AG10803 (cell line): ENCODE data around the gene LIME1.

Experiments
- DNase-seq: peaks from one replicate; pipeline ENCODE4 v3.0.0; 2010; ENCODE audit warnings: low read depth
- H3K4me3 ChIP-seq: 2 replicates; pipeline ENCODE4 v1.5.1; 2011; ENCODE audit warnings: mild to moderate bottlenecking, low read length, control low read depth
- TF ChIP-seq, protein P1 (sequence below): conservative IDR thresholded peaks from 2 replicates; pipeline ENCODE4 v1.5.1; 2011; ENCODE audit warnings: mild to moderate bottlenecking, low read length, control low read depth, inconsistent platforms

Gene LIME1

DNA sequence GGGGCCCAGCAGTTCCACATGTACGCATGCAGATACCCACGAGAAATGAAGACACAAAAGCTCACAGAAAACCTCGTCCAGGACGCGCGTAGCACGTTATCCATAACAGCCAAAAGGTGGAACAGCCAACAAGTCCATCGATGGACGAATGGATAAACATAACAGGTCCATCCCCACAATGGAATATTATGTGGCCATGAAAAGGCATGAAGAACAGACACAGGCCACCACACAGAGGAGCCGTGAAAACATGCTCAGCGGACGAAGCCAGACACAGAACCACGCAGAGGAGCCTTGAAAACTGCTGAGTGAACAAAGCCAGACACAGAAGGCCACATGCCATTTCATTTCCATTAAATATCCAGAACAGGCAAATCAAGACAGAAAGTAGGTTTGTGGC is 41.1 kb downstream of the LIME1 start:
- no peak for DNase-seq
- H3K4me3 ChIP-seq = no peak overlapping the region
- TF ChIP-seq, protein P1, sequence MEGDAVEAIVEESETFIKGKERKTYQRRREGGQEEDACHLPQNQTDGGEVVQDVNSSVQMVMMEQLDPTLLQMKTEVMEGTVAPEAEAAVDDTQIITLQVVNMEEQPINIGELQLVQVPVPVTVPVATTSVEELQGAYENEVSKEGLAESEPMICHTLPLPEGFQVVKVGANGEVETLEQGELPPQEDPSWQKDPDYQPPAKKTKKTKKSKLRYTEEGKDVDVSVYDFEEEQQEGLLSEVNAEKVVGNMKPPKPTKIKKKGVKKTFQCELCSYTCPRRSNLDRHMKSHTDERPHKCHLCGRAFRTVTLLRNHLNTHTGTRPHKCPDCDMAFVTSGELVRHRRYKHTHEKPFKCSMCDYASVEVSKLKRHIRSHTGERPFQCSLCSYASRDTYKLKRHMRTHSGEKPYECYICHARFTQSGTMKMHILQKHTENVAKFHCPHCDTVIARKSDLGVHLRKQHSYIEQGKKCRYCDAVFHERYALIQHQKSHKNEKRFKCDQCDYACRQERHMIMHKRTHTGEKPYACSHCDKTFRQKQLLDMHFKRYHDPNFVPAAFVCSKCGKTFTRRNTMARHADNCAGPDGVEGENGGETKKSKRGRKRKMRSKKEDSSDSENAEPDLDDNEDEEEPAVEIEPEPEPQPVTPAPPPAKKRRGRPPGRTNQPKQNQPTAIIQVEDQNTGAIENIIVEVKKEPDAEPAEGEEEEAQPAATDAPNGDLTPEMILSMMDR = no peak

DNA sequence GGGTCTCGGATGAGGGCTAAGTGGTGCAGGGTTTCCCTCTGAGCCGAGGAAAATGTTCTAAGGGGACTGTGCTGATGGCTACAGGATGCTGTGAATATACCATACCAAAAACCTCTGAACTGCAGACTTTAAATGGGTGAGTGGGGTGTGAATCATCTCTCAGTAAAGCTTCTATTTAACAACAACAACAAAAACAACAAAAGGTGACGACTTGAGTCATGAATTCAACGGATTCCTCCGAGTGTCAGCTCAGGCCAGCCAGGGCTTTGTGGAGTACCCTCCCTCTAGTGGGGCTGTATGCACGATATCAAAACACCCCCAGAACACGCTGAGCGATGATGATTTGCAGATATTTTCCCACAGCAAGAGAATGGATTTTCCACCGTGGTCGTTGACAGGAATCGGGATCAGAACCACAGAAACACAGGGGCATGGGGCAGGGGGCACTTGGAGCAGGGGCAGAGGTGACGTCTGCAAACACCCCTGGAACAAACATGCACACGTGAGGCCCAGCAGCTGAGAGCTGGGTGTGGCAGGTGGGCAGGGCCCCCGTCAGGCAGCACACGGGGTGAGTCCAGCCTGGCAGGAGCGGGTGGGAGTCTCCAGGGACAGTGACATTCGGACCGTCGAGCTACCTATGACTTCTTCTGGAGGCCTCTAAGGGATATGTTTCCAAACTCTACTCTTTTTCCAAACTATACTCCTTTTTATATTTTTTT is 41.7 kb downstream of the LIME1 start:
- H3K4me3 ChIP-seq = no peak overlapping the region
- TF ChIP-seq, protein P1 = no peak
- DNase-seq = no peak

DNA sequence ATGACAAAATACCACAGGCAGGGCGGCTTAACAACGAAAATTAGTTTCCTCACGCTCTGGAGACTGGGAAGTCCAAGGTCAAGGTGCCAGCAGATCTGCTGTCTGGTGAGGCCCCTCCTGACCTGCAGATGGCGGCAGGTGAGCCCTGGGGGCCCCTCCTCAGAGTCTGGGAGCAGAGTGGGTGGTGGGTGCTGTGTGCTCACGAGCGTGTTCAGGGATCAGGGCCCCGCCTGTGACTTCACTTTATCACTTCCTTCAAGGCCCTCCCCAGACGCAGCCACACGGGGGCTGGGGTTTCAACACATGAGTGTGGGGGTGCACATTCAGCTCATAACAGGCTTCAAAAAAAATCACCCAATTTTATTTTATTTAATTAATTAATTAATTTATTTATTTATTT is 42.4 kb downstream of the LIME1 start:
- TF ChIP-seq, protein P1 = no peak
- DNase-seq = no peak
- H3K4me3 ChIP-seq = no peak overlapping the region

DNA sequence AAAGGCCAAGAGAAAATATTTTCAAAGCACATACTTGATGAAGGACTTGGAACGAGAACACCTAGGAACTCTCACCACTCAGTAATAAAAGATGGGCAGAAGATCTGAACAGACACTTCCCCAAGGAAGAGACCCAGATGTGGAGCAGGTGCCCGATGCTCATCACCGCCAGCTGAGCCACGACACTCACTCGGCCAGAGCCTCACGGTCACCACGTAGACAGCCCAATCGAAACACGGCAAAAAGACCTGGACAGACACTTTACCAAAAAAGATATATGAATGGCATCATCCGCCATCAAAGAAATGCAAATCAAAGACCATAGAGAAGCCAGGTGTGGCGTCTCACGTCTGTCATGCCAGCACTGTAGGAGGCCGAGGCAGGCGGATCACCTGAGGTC is 44.7 kb downstream of the LIME1 start:
- H3K4me3 ChIP-seq = no peak overlapping the region
- TF ChIP-seq, protein P1 = no peak
- DNase-seq = no peak

DNA sequence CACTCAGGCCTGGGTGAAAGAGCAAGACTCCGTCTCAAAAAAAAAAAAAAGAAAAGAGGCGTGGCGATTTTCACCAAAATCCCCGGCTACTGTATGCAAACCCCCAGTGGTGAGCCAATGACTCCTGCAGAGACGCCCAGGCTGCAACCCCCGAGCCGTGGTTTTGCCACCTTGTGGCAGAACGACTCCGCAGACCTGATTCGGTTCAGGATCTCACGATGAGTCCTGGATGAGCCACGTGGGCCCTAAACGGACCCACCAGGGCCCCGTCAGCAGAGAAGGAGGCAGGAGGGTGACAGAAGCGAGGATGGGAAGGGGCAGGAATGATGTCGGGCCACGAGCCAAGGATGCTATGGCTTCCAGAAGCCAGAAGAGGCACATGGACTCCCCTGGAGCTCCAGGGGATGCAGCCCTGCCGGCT is 45.6 kb downstream of the LIME1 start:
- DNase-seq = no peak
- TF ChIP-seq, protein P1 = no peak
- H3K4me3 ChIP-seq = no peak overlapping the region

DNA sequence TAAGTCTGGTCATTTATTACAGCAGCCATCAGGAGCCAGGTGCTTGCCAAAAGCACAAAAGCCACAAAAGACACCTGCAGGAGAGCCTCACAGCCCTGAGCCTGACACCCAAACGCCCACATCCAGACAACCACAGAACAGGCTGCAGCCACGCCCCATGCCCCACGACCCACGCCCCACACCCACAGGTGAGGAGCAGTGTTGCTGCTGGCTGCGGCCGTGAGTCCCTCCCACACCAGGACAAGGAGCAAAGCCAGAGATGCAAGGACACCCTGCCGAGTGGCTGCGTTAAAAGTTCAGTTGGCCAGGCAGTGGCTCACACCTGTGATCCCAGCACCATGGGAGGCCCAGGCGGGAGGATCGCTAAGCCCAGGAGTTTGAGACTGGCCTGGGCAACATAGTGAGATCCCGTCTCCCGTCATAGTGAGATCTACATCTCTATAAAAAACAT is 46.1 kb downstream of the LIME1 start:
- no peak for DNase-seq
- H3K4me3 ChIP-seq = no peak overlapping the region
- TF ChIP-seq, protein P1 = no peak

DNA sequence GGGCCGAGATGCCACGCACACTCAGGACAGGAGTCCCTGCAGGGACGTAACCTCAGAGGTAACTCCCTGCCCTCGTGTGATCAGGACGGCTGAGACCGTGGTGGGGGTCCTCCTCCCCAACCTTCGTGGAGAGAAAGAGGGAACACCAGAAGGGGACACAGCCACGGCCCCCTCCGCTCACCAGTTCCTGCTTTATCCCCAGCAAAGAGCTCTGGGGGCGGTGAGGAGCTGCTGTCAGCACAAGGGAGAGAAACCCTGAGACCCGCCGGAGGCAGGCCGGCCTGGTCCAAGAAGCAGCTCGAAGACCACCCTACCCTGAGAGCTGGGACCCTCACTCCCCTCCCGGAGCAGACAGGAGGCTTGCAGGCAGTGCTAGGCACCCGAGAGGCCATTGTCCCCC is 47.5 kb downstream of the LIME1 start:
- TF ChIP-seq, protein P1 = no peak
- H3K4me3 ChIP-seq = no peak overlapping the region
- DNase-seq = no peak
